HEK293 (cell line): ENCODE results near the gene SEMA4B.

Experiments
- CTCF ChIA-PET: fragments of 350-600 bp; formaldehyde crosslinking; extraction: SDS; loops from one replicate; lab custom pipeline; 2021; ENCODE audit warnings: antibody characterized with exemption; lab: Yijun Ruan, JAX
- POLR2A ChIA-PET: fragments of 300-600 bp; formaldehyde crosslinking; extraction: SDS; loops from one replicate; lab custom pipeline; 2020; ENCODE audit warnings: antibody characterized with exemption, inconsistent platforms; lab: Yijun Ruan, JAX
- H3K27ac ChIP-seq: fragments of 200-500 bp; sonication (Bioruptor generic); 2 replicates; pipeline ENCODE4 v1.5.1; 2014; ENCODE audit warnings: low read depth, low read length, control low read depth, inconsistent platforms; ENCODE audit errors: extremely low read depth
- H3K36me3 ChIP-seq, 2 experiments: fragments of 200-500 bp in 1 of 2; sonication (Bioruptor generic) in 1 of 2; 1 replicate in 1 of 2; 2 replicates in 1 of 2; pipeline ENCODE4 v1.5.1; 2014 to 2017; ENCODE audit warnings: inconsistent platforms in 2 of 2, low read length in 2 of 2; ENCODE audit not compliant: control insufficient read depth in 2 of 2, insufficient read depth in 1 of 2
- H3K4me1 ChIP-seq: fragments of 200-500 bp; sonication (Bioruptor generic); 2 replicates; pipeline ENCODE4 v1.5.1; 2014; ENCODE audit warnings: mild to moderate bottlenecking, low read length, inconsistent platforms; ENCODE audit not compliant: control insufficient read depth, insufficient read depth
- H3K4me3 ChIP-seq: 2 replicates; pipeline ENCODE4 v1.5.1; 2011; ENCODE audit warnings: low read depth, mild to moderate bottlenecking, control low read depth, low read length, moderate library complexity
- H3K9me3 ChIP-seq: fragments of 200-500 bp; sonication (Bioruptor generic); 2 replicates; pipeline ENCODE4 v1.5.1; 2014; ENCODE audit warnings: low read depth, low read length, inconsistent platforms; ENCODE audit not compliant: control insufficient read depth, insufficient read depth
- GLIS2 ChIP-seq: fragments of 450-650 bp; formaldehyde crosslinking; IDR thresholded peaks from 2 replicates; pipeline ENCODE4 v1.5.1; 2016; ENCODE audit warnings: missing biosample characterization, missing genetic modification characterization
- IKZF3 ChIP-seq: fragments of 450-650 bp; IDR thresholded peaks from 2 replicates; pipeline ENCODE4 v1.5.0; 2018; ENCODE audit warnings: missing biosample characterization, mild to moderate bottlenecking, missing genetic modification characterization, moderate library complexity
- SETDB1 ChIP-seq: IDR thresholded peaks from one replicate; pipeline ENCODE4 v1.6.1; 2017; ENCODE audit warnings: mild to moderate bottlenecking, low read length, moderate library complexity, mixed read lengths; ENCODE audit not compliant: insufficient read length
- TRIM28 ChIP-seq: IDR thresholded peaks from 2 replicates; pipeline ENCODE4 v1.6.1; 2011; ENCODE audit warnings: low read length, control low read depth, borderline replicate concordance
- ZBTB17 ChIP-seq: fragments of 450-650 bp; formaldehyde crosslinking; IDR thresholded peaks from 2 replicates; pipeline ENCODE4 v1.5.1; 2016; ENCODE audit warnings: missing biosample characterization, missing genetic modification characterization
- ZFP41 ChIP-seq: fragments of 450-650 bp; formaldehyde crosslinking; IDR thresholded peaks from 2 replicates; pipeline ENCODE4 v1.5.1; 2016; ENCODE audit warnings: missing biosample characterization, missing genetic modification characterization, borderline replicate concordance
- ZNF138 ChIP-seq: fragments of 450-650 bp; formaldehyde crosslinking; IDR thresholded peaks from 2 replicates; pipeline ENCODE4 v1.5.1; 2016; ENCODE audit warnings: missing biosample characterization, missing genetic modification characterization, borderline replicate concordance
- ZNF148 ChIP-seq: fragments of 450-650 bp; formaldehyde crosslinking; IDR thresholded peaks from 2 replicates; pipeline ENCODE4 v1.5.0; 2017; ENCODE audit warnings: missing biosample characterization, missing genetic modification characterization, borderline replicate concordance
- ZNF311 ChIP-seq: fragments of 450-650 bp; formaldehyde crosslinking; IDR thresholded peaks from 2 replicates; pipeline ENCODE4 v1.5.1; 2017; ENCODE audit warnings: missing biosample characterization, missing genetic modification characterization, borderline replicate concordance
- ZNF362 ChIP-seq: fragments of 450-650 bp; formaldehyde crosslinking; IDR thresholded peaks from 2 replicates; pipeline ENCODE4 v1.5.1; 2016; ENCODE audit warnings: missing biosample characterization, missing genetic modification characterization
- ZNF416 ChIP-seq: fragments of 450-650 bp; formaldehyde crosslinking; IDR thresholded peaks from 2 replicates; pipeline ENCODE4 v1.5.1; 2016; ENCODE audit warnings: missing biosample characterization, missing genetic modification characterization
- ZNF510 ChIP-seq: fragments of 450-650 bp; formaldehyde crosslinking; IDR thresholded peaks from 2 replicates; pipeline ENCODE4 v1.5.1; 2018; ENCODE audit warnings: mild to moderate bottlenecking, missing genetic modification characterization, missing biosample characterization; ENCODE audit not compliant: insufficient replicate concordance
- ZNF529 ChIP-seq: fragments of 450-650 bp; formaldehyde crosslinking; IDR thresholded peaks from 2 replicates; pipeline ENCODE4 v1.5.1; 2017; ENCODE audit warnings: missing genetic modification characterization, missing biosample characterization; ENCODE audit not compliant: insufficient replicate concordance
- ZNF558 ChIP-seq: fragments of 450-650 bp; formaldehyde crosslinking; IDR thresholded peaks from 2 replicates; pipeline ENCODE4 v1.5.1; 2016; ENCODE audit warnings: missing biosample characterization, missing genetic modification characterization
- ZNF571 ChIP-seq: fragments of 450-650 bp; formaldehyde crosslinking; IDR thresholded peaks from 2 replicates; pipeline ENCODE4 v1.5.0; 2017; ENCODE audit warnings: missing biosample characterization, missing genetic modification characterization
- ZNF585B ChIP-seq: fragments of 450-650 bp; formaldehyde crosslinking; IDR thresholded peaks from 2 replicates; pipeline ENCODE4 v1.5.1; 2016; ENCODE audit warnings: missing biosample characterization, missing genetic modification characterization
- ZNF610 ChIP-seq: fragments of 450-650 bp; formaldehyde crosslinking; IDR thresholded peaks from 2 replicates; pipeline ENCODE4 v1.5.1; 2016; ENCODE audit warnings: missing biosample characterization, missing genetic modification characterization, borderline replicate concordance
- ZNF670 ChIP-seq: fragments of 450-650 bp; formaldehyde crosslinking; IDR thresholded peaks from 2 replicates; pipeline ENCODE4 v1.5.1; 2016; ENCODE audit warnings: missing biosample characterization, missing genetic modification characterization, low read depth
- ZNF701 ChIP-seq: fragments of 450-650 bp; formaldehyde crosslinking; IDR thresholded peaks from 2 replicates; pipeline ENCODE4 v1.5.1; 2016; ENCODE audit warnings: missing biosample characterization, missing genetic modification characterization
- ZNF747 ChIP-seq: fragments of 450-650 bp; formaldehyde crosslinking; IDR thresholded peaks from 2 replicates; pipeline ENCODE4 v1.5.1; 2016; ENCODE audit warnings: missing biosample characterization, missing genetic modification characterization
- ZSCAN30 ChIP-seq: fragments of 450-650 bp; IDR thresholded peaks from 2 replicates; pipeline ENCODE4 v1.5.1; 2018; ENCODE audit warnings: missing biosample characterization, mild to moderate bottlenecking, missing genetic modification characterization, moderate library complexity
- TF ChIP-seq, protein P1 (sequence below): fragments of 450-650 bp; formaldehyde crosslinking; IDR thresholded peaks from 2 replicates; pipeline ENCODE4 v1.5.1; 2016; ENCODE audit warnings: missing biosample characterization, missing genetic modification characterization

Gene SEMA4B

GRCh38 chr15:90222547-90222946, 21.4 kb downstream of the SEMA4B start:
- Histone ChIP-seq H3K36me3 (peaks cover 9 to 42% of the 10 kb centered on the region in 2 experiments; a peak in 2 of 3 replicates), H3K27ac (no peak overlapping the region), H3K4me3 (no peak overlapping the region), H3K4me1 (peaks cover 6% of the 10 kb centered on the region; the same call in 1 of the 2 replicates), H3K9me3 (no peaks in the 10 kb centered on the region)
- TF ChIP-seq ZNF558 (no peak), IKZF3 (no peak), ZNF148 (no peak), ZNF362 (tag by site-specific recombination) (no peak), ZNF670 (tag by site-specific recombination) (no peak), ZNF510 (tag by site-specific recombination) (no peak), GLIS2 (tag by site-specific recombination) (no peak), ZBTB17 (tag by site-specific recombination) (no peak), TRIM28 (no peak), ZNF610 (tag by site-specific recombination) (no peak), ZNF747 (tag by site-specific recombination) (no peak), ZFP41 (no peak), ZNF571 (tag by site-specific recombination) (no peak)
- TF ChIP-seq, protein P1, sequence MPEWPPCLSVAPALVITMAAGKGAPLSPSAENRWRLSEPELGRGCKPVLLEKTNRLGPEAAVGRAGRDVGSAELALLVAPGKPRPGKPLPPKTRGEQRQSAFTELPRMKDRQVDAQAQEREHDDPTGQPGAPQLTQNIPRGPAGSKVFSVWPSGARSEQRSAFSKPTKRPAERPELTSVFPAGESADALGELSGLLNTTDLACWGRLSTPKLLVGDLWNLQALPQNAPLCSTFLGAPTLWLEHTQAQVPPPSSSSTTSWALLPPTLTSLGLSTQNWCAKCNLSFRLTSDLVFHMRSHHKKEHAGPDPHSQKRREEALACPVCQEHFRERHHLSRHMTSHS (tag by site-specific recombination), result no peak
- CTCF ChIA-PET, result interaction anchor here (0.7 to 12.1 kb wide), 11 partner anchors 10 to 101 kb away, joined by 3 to 275 read pairs (median 9); partner anchors contain the start of genes CIB1, GDPGP1 and SEMA4B
- POLR2A ChIA-PET, result interaction anchor here (0.8 kb wide), 1 partner anchor 11 kb away, joined by 3 read pairs; the partner anchor contains the start of genes CIB1 and GDPGP1

- CTCF ChIA-PET, result interaction anchor here (0.6 to 12.1 kb wide), 5 partner anchors 9 to 76 kb away, joined by 3 to 275 read pairs (median 33); no protein-coding TSS in a partner anchor
- POLR2A ChIA-PET, result interaction anchor here (2.0 kb wide), 1 partner anchor 10 kb away, joined by 7 read pairs; the partner anchor contains the start of genes CIB1 and GDPGP1
- Histone ChIP-seq H3K4me3 (no peak overlapping the region), H3K27ac (no peak overlapping the region), H3K36me3 (peaks cover 9 to 51% of the 10 kb centered on the region in 2 experiments; a peak in 2 of 3 replicates), H3K9me3 (no peaks in the 10 kb centered on the region), H3K4me1 (peaks cover 6% of the 10 kb centered on the region; the same call in 1 of the 2 replicates)
- no peak for TF ChIP-seq ZSCAN30 (tag by site-specific recombination)
- no peak for TF ChIP-seq ZNF510 (tag by site-specific recombination)
- TF ChIP-seq ZNF701 (tag by site-specific recombination), result no peak
- no peak for TF ChIP-seq ZNF148
- no peak for TF ChIP-seq ZNF416 (tag by site-specific recombination)
- no peak for TF ChIP-seq ZNF311 (tag by site-specific recombination)
- no peak for TF ChIP-seq ZNF585B (tag by site-specific recombination)
- no peak for TF ChIP-seq ZNF138 (tag by site-specific recombination)
- no peak for TF ChIP-seq ZNF529
- TF ChIP-seq SETDB1, result no peak
Measured at GRCh38 chr15:90223441-90224165, 22.5 kb downstream of the SEMA4B start.
